HG03060 (cell line): ENCODE data around the gene CAPN14.
A peak's percentile ranks its signal among the peaks of the same experiment; 100 is the strongest.

Experiments used
- ATAC-seq: cut with Tn5 transposase; IDR thresholded peaks from one replicate; pipeline ENCODE4 v1.9.1; 2021; ENCODE audit warnings: low read depth, moderate number of reproducible peaks; ENCODE audit not compliant: unreplicated experiment

Gene CAPN14, protein sequence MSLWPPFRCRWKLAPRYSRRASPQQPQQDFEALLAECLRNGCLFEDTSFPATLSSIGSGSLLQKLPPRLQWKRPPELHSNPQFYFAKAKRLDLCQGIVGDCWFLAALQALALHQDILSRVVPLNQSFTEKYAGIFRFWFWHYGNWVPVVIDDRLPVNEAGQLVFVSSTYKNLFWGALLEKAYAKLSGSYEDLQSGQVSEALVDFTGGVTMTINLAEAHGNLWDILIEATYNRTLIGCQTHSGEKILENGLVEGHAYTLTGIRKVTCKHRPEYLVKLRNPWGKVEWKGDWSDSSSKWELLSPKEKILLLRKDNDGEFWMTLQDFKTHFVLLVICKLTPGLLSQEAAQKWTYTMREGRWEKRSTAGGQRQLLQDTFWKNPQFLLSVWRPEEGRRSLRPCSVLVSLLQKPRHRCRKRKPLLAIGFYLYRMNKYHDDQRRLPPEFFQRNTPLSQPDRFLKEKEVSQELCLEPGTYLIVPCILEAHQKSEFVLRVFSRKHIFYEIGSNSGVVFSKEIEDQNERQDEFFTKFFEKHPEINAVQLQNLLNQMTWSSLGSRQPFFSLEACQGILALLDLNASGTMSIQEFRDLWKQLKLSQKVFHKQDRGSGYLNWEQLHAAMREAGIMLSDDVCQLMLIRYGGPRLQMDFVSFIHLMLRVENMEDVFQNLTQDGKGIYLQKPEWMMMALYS

DNA sequence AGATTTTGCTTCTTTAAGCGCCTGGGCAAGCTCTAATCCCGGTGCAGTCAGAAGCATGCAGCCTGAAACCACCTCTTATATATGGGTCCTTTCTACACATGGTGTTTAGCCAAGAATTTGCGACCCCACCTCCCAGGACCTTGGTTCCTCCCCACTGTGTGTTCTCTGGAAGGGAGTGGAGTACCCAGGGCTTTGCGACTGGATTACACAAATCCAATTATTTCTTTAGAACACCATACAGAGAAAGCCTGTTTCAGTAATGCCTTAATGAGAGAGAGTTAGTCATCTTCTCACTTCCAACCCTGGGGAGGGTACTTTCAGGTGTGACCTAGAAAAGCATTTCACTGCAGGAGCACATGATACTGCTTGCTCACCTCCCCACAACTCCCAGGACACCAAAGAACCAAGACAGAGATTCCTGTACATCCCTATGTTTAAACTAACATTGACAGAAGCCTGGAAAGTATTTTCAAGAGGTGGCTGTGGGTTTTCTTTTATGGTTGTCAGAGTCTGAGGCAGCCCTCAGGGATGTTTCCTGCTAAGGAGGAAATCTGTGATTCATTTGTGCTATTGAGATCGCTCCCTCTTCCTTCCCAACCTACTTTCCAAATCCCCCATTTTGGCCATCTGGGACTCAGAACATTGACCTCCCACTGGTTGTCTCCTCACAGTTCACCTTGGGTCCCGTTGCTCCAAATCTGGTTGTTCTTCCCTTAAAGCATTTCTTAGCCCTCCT lies at the start of gene CAPN14:
Gene CAPN14, minus strand, starts transcription at position 51 of the 736 bp plus-strand sequence. CDS start 12,068 bp downstream, outside the sequence.
- ATAC-seq = no peak

DNA sequence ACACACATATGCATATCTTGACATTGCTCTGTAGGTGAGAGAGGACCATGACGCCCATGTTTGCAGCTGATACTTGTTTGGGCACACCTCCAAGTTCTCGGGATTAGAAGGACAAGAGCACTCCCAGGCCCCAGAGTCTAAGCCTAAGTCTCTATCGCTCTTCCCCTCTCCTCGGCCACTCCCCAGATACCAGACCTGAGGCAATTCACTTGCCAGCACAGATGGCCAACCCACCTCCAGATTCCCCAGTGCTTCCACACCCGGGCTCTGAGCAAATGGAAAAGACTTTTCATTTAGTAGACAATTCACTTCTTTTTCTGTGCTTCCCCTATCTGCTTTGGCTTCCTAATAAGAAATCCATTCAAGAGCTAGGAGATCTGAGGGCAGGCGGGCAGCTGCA lies 49.5 kb upstream of the CAPN14 start:
- no peak for ATAC-seq

DNA sequence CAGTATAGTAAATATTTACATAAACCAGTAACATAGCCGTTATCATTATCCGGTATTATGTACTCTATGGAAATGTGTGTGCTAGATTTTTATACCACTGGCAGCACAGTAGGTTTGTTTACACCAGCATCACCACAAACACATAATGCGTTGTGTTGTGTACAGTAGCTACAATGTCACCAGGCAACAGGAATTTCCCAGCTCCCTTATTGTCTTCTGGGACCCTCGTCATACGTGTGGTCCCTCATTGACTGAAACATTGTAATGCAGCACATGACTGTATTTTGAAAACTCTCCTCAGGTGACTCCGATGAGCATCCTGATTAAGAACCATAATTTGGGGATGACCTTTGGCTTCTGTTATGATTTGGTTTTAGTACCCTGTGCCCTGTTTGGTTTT lies 47.9 kb upstream of the CAPN14 start:
- no peak for ATAC-seq

DNA sequence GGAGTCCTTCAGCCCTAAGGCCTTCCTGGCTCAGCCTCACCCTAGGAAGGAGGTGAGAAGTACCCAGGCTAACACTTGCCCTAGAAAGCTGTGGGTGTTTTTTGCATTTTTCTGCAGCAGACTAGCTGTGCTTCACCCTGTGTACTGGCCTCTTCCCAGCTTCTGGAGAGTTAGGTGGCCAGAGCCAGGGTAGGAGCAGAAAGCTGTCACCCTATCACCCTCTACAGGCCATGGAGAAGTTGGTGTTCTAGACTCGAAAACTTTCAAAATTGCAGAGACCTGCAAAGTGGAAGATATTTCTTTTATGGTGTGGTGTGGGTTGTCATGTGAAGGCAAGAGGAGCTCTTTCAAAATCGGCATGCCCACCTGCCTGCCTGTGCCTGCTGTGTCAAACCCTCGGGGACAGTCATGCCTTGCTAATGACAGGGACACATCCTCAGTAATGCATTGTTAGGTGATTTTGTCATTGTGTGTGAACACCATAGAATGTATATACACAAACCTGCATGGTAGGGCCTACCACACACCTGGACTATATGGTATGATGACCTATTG lies 46.4 kb upstream of the CAPN14 start:
- no peak for ATAC-seq

DNA sequence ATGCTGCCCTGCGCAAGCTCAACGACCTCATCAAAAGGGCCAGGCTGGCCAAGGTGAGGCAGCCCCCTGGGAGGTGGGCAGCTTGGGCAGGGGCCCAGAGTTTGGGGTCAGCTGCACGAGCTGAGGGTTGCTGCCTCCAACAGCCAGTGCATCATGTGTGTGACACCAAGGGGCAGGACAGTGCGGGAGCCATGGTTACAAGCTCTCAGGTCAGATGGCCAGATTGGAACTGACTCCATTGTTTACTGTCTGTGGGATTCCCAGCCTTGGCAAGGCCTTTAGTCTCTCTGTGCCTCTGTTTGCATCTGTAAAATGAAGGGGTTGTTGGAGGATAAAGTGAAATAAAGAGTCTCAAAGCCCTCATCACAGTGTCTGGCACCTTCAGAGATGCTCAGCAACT lies 43.6 kb upstream of the CAPN14 start:
- no peak for ATAC-seq

DNA sequence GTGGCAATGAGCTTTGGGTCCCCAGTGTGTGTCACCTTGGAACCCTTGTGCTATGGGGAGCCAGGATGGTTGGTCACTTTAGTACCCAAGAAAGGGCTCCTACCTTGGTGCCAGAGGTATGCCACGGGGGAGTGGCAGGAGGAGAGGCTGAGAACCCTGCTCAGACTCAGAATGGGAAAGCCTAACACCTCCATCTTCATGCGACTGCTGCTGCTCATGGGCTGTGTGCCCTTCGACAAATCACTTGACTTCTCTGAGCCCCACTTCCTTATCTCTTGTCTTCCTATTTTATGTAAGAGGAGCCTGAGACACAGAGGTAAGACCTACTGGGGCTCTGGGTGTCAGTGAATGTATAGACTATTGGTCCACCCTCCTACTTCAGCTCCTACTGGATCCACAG lies 41.8 kb upstream of the CAPN14 start:
- ATAC-seq = no peak

DNA sequence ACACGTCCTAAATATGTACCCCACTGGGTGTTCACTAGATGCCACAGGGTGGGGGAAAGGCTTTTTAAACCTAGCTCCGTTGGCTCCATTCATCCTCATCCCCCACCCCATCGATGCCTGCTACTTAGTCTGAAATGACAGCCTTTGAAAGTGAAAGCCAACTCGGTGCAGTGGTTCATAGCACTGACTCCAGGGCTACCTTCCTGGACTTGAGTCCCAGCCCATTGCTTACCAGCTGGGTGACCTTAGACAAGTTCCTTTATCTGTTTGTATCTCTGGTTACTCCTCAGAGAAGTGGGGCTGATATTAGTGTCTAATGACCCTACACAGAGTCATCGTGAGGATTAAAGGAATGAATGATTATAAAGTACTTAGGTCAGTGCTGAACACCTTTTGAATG lies 41.0 kb upstream of the CAPN14 start:
- no peak for ATAC-seq

DNA sequence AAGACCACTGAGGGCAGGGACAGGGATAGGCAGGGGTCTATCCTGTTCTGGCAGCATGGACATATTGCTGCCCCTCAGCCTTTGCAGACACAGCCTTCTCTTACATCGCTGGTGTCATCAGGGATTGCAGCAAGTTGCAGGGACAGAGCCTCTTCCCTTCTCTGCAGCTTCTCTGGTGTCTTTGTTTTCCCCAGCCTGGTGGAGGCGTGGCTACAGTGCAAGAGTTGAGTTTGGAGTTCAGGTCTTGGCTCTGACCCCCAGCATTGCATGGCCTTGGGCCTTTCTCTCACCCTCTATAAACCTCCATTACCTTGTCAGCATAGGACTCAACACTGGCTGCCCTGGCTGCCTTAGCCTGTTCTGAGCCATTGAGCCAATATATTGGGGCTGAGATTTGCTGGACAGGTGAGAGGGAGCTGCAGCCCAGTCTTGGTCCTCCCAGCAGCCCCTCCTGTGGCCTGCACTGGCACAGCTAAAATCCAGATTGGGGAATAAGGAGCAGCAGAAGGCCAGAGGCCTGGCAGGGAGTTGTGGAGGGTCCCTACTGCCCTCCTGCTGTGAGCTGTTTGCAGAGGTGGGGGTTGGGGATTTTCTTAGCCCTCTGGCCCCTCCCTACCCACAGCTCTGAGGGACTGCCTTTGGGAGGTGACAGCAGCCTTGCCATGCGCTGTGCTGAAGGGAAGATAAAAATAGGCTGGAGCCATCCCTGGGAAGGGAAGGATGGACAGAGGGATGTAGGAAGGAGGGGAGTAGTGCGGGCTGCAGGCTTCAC lies 39.5 kb upstream of the CAPN14 start:
- ATAC-seq = no peak

DNA sequence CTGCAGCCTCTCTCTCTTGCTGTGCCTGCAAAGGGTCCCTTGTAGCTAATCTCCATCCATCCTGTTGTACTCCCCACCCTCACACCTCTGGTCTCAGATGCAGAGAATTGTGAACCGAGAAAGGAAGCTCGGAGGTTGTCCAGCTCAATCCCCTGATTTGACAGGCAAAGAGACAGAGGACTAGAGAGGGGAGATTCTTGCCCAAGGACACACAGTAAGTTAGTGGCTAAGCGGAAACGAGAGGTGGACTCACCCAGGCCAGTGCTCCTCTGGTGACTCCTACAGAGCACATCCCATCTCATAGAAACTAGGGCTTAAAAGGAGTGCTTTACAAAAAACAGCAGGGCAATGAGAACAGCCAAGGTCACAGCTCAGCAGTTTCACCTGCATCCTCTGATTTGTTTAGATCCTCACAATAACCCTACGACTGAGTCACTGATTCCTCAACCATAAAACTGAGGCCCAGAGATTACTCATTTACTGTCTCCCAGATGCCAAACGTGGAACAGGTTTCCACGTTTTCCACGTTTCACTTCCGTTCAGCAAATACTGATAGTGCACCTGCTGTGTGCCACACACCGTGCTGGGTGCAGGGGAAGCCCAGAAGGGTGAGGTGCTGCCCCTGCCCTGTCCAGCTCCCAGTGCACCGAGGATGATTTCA lies 38.7 kb upstream of the CAPN14 start:
- peak; percentile 58 for ATAC-seq

DNA sequence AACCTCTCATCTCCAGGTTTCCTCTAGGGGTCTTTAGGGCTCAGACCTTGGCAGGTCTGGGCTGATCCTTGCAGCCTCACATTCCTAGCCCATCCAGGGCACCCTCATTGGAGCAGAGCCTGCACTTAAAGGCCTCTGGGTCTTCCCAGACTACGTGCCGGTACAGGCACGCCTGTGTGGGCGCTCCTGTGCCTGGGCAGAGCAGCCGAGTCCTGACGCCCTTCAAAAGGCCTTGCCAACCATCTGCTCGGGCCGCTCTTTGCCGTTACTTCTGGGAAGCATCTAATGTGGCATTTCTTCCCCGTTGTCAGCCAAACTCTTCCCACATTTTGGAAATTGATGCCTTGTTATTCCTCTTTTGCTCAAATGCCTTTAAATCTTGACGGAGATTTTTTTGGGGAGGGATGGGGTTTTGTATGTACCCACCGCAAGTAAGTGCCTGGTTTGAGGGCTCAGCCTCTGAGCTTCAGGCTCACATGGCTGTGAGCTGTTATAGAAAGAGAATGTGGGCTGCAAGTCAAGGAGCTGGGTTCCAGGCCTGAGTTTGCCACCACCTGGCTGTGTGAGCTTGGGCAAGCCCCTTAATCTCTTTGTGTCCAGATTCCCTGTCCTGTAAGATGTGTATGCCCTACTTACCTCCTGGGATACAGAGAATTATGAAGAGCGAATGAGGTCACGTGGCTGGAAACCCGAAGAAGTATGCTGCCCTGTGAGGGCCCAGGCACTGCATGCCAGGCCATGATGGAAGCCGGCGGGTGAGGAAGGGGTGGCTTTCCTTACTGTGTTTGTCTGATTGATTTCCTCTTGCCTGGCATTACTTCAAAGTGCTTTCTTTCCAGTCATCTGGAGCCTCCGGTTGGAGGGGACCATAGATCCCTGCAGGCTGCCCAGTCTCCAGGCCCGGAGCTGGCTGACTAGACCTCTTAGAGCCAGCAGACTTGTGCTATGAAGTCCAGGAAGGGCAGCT lies 37.2 kb upstream of the CAPN14 start:
- ATAC-seq = no peak

DNA sequence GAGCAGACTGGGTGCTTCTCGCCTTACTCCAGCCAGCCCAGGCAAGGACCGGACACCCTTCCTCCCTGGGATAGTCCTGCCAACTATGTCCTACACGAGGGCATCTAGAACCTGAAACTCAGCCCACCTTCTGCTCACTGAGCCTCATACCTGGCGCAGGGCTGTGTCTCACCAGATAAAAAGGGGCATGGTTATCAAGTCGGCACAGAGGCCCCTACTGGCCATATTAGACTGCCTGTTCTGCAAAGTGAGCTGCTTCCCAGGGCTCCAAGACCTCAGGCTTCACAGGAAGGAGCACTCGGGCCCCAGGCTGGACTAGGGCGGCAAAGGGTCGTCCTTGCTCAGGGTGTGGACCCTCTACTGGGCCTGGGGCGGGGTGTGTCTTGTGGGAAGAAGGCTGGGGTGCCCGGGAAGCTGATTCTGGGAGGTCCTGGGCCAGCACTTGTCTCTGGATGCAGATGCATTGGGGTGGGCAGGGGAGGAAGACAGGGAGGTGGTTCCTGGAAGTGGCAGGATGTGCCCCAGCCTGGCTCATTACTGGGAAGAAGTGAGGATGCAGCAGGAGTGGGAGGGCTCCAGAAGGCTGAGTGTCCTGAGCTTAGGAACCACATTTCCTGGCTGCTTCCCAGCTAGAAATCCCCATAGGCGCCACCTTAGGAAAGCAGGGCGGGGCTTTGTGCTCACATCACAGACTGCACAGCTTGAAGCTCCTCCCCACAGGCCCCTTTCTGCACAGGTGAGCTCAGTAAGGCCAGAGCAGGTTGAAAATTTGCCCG lies 36.2 kb upstream of the CAPN14 start:
- no peak for ATAC-seq

DNA sequence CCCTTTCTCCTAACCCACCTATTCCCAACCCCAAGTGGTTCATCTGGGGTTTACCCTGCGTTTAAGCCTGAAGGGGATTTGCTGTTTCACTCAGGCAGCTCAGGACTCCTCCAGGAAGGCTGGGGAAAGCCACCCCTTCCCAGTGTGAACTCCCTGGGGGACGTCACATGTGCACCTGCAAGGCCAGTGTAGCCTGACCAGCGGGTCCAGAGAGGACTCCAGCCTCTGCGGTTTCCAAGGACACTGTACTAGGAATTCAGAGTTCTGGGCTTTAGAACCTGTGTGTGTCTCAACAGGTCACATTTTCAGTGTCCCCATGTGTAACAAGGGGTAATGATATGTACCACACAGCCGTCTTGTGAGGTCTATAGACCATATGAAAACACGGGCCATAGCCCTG lies 34.5 kb upstream of the CAPN14 start:
- ATAC-seq = no peak

DNA sequence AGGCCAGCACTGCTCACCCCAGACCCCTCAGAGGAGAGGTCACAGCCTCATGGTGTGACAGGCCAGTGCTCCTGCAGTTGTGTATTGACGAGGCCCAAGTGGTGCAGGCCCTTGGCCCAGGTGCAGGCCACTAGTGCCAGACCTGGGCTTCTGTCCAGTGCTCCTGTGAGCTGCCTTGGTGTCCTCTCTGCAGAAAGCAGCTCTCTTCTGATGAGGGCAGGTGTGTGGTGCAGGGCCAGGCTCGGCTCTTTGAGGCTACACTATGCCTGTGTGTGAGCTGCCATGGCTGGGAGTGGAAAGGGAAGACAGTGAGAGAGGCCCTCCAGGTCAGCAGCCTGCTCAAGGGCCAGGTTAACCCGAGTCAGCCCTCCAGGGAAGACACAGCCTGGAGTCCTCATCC lies 33.7 kb upstream of the CAPN14 start:
- ATAC-seq = no peak

DNA sequence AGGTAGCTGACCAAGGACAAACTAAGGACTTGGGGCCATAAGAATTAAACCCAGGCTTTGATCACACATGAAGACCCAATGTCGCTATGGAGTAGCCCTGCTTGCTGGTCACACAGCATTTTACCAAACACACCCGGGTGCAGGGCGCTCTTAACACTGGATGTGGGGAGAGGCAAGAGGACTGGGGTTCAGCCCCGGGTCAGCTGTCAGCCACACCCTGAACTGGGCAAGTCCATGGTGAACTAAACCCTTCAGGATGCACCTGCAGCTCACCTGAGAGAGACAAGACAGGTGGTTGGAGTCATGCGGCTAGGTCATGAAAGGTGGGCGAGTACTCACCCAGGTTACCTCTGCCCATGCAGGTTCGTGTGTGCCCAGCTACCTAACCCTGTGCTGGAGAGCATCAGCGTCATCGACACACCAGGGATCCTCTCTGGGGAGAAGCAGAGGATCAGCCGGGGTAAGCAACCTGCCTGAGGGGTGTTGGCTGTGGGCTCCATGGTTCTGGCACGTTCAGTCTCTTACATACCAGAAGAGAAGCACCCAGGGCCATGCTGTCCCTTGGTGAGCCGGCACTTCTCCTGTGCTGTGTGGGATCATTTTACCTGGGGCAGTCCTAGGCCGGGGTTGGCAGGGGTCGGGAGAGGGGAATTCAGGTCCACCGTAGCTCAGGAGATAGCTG lies 31.8 kb upstream of the CAPN14 start:
- no peak for ATAC-seq

DNA sequence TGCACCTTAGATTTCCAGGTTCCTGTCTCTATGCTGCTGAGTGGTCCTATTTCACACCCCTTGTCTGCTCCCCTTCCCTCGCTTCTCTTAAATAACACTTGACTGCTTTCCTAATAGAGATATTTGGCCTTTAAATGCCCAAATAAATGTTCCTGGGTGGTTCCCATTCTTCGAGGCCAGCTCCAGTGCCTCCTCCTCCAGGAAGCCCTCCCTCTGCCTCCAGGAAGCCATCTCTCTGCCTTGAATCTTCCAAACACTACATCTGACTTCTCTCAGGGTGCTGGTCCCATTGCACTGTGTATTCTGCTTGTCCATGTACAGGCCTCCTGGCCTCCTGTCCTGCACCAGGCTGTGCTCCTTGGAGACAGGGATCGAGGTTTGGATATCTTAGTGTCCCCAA lies 30.8 kb upstream of the CAPN14 start:
- no peak for ATAC-seq

DNA sequence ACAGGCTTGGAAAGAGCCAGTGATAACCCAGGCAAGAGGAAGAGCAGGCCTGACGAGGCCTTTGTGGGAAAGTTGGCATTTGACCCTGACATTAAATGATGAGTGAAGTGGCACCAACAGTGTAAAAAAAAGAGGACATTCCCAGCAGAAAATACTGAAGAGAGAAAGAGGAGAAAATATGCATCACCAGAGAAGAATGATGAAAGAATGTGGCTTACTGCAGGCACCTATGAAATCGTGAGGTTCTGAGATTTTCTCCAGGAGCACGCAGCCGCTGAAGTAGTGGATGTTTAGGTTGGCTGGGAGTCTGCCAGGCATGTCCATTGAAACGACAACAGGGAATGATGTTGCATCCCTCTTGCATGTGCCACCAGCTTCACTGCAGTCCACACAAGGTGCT lies 30.4 kb upstream of the CAPN14 start:
- no peak for ATAC-seq

DNA sequence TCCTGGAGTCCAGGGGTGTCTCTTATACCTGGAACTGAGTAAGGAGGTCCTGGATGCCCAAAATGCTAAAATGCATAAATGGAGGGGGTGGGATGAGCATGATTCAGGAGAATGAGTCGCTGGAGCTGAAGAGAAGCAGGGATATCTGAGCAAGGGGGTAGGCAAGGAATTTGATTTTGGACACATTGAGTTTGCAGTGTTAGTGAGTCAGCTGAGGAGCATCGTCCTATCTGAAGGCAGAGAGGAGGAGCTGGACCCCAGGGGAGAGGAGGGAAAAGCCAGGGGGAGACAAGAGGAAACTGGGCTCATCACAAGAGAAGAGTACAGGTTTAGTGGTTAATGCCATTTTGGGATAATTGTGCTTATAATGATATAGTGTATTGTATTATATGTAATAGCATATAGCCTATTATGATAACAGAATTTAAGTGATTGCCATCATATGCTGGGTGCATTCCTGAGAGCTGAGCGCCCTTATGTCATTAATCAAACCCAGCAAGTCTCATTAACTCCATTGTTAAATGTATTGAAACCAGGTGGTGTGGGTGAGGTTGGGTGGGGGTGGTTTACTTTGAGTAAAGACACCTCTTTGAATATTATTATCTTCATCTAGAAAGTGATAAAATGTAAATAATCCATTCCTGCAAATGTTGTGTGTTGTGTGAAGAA lies 29.0 kb upstream of the CAPN14 start:
- no peak for ATAC-seq
